PFSK-1 (cell line): ENCODE results near the gene SP2.

Experiments used
- POLR2AphosphoS5 ChIP-seq: IDR thresholded peaks from 2 replicates; pipeline ENCODE4 v1.6.1; 2012; ENCODE audit warnings: low read depth, mild to moderate bottlenecking, control low read depth, low read length, moderate library complexity
- REST ChIP-seq, 2 experiments: IDR thresholded peaks; 2 replicates each; pipeline versions ENCODE4 v1.6.1 to v1.8.0; 2011 to 2012; ENCODE audit warnings: low read depth in 2 of 2, low read length in 2 of 2, control low read depth in 1 of 2, inconsistent platforms in 1 of 2, mild to moderate bottlenecking in 1 of 2, moderate library complexity in 1 of 2; ENCODE audit not compliant: insufficient read depth in 1 of 2
- TAF1 ChIP-seq: IDR thresholded peaks from 2 replicates; pipeline ENCODE4 v1.6.1; 2012; ENCODE audit warnings: low read length, control low read depth, borderline replicate concordance; ENCODE audit not compliant: insufficient read depth

DNA sequence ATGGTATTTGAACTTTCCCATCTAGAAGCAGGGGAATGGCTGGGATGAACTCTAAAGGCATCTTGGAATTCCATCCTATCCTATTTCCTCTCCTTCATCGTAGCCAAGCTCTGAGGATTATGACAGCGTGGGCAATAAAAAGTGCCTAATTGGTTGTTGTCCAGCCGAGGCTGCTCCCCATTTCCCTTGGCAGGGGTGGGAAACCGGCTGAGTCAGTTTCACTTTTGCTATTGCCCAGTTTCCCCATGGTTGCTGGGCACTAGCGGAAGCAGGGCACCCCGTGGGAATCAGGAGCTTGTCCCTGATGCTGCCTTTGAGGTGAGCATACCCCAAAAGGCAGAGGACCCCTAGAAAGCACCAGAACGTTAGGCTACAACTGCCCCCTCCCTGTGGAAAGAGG is 13.8 kb upstream of the SP2 start:
- TF ChIP-seq REST (IDR thresholded peaks at IDR 0.05; ENCODE audit: insufficient read depth in 1 of 2, low read depth in 2 of 2, low read length in 2 of 2), result no peak
- no peak for TF ChIP-seq POLR2AphosphoS5
- no peak for TF ChIP-seq TAF1
